Medulla oblongata (tissue), 1 donor: ENCODE data around the gene HBM.
"Not testable (repeated sequence)": the region's sequence is repeated elsewhere in the genome, so short reads cannot be mapped to it uniquely, and the experiment has no call there.

Experiments used
- DNase-seq: peaks from one replicate; pipeline ENCODE4 v3.0.0-alpha.2; 2015; ENCODE audit errors: extremely low spot score

Gene HBM

GRCh38 chr16:146646-147045 lies 19.1 kb upstream of the HBM start:
- no peak for DNase-seq

- no peak for DNase-seq
Measured at GRCh38 chr16:149024-149660, 16.6 kb upstream of the HBM start.

DNA sequence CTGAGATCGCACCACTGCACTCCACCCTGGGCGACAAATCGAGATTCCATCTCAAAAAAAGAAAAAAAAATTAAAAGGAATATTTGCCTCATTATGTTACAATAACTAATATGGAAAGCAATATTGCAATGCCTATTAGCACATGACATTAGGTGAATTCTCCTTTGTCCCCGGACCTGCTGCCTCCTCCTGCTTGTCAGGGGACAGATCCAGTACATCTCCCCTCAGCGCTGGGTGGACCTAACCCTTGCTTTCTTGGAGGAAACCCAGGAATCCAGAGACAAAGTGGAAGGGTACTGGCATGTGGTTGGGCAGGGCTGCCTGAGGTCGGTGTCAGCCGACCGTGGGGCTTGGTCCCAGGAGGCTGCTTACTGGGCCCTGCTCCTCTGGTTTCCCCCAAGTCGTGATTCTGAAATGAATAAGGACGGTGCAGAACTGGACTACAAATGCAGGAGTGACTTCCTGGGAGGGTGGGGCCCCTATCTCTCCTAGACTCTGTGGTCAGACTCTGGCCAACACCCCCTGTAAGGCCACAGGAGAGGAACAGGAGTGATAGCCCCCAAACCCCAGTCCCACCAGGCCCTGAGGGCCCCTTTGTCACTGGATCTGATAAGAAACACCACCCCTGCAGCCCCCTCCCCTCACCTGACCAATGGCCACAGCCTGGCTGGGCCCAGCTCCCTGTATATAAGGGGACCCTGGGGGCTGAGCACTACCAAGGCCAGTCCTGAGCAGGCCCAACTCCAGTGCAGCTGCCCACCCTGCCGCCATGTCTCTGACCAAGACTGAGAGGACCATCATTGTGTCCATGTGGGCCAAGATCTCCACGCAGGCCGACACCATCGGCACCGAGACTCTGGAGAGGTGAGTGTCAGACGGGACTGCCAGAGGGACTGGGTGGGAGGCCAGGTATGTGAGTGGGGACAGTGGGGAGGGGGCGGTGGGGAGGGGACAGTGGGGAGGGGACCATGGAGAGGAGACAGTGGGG lies 13.3 kb upstream of the HBM start, which contains the start of gene HBZ:
TSS of gene HBZ (plus strand) at position 504 of the 988 bp plus-strand sequence. CDS start at position 770, 266 bp downstream.
- no peak for DNase-seq

DNA sequence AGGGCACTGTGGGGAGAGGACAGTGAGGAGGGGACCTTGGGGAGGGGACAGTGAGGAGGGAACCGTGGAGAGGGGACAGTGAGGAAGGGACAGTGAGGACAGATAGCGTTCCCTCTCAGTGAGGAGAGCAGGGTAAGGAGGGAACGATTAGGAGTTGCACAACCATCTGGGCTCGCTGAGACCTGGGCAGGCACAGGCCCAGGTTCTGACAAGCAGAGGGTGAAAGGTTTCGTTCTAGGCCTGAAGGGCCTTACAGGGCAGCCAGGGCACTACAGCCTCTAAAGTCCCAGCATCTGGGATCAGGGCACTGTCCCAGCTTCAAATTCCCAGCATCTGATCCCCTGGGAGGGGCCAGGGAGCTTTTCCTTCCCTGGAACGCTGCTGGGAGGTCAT lies 12.7 kb upstream of the HBM start:
- not testable (repeated sequence) for DNase-seq

DNA sequence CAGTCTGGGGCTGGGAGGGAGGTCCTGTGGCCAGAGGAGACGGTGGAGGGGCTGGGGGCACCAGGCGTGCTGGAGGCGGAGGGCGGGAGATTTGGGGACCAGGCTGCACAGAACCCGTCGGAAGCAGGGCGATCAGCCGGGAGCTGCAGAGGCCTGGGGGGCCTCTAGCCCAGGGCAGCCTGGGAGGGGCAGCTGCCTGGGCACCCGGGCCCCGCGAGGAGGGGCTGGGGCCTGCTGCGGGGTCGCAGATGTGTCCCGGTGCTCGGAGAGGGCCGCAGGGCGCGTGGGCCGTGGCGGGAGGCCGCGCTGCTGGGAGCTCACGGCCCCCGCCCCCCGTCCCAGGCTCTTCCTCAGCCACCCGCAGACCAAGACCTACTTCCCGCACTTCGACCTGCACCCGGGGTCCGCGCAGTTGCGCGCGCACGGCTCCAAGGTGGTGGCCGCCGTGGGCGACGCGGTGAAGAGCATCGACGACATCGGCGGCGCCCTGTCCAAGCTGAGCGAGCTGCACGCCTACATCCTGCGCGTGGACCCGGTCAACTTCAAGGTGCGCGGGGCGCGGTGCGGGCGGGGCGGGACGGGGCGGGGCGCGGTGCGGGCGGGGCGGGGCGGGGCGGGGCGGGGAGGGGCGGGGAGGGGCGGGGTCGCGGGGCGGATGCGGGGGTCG lies 12.1 kb upstream of the HBM start:
- DNase-seq = not testable (repeated sequence)

- no peak for DNase-seq
Measured at GRCh38 chr16:154217-155030, 11.4 kb upstream of the HBM start.

DNA sequence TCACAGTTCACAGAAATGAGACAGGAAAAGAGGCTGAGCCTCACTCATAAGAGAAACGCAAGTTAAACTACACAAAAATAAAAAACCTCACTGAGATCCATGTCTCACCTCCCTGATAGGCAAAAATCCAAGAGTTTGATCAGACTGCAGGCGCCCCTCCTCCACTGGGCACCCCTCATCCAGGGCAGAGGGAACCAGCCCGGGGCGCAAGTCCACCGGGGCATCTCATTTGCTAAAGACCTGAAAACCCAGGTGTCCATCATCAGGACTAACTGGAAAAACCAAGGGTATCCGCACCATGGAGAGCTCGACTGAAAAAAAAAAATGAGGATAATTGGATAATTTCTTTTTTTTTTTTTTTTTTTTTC lies 10.8 kb upstream of the HBM start:
- no peak for DNase-seq

- DNase-seq = no peak
Measured at GRCh38 chr16:159136-159849, 6.5 kb upstream of the HBM start.

DNA sequence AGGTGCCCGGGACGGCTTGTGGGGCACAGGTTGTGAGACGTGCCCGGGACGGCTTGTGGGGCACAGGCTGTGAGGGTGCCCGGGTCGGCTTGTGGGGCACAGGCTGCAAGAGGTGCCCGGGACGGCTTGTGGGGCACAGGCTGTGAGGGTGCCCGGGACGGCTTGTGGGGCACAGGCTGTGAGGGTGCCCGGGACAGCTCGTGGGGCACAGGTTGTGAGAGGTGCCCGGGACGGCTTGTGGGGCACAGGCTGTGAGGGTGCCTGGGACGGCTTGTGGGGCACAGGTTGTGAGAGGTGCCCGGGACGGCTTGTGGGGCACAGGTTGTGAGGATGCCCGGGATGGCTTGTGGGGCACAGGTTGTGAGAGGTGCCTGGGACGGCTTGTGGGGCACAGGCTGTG lies 5.5 kb upstream of the HBM start:
- DNase-seq = not testable (repeated sequence)

DNA sequence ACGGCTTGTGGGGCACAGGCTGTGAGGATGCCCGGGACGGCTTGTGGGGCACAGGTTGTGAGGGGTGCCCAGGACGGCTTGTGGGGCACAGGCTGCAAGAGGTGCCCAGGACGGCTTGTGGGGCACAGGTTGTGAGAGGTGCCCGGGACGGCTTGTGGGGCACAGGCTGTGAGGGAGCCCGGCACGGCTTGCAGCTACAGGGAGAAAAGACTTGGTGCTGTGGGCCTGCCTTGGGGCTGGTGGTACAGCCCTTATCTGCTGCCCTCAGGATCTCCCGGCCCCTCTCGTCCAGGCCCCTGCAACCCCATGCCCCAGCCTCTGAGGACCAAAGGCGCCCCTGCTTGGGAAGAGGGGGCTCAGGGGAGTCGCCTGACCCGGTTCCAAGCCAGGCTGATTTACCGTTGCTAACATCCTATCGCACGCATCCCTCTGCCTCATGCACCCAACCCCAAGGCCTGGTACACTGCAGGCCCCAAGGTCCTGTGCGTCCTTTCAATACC lies 5.0 kb upstream of the HBM start:
- no peak for DNase-seq

GRCh38 chr16:162271-162991 lies 3.3 kb upstream of the HBM start:
- DNase-seq = no peak

GRCh38 chr16:163139-163538 lies 2.6 kb upstream of the HBM start:
- DNase-seq = not testable (repeated sequence)

- DNase-seq = not testable (repeated sequence)
Measured at GRCh38 chr16:163696-164095, 2.1 kb upstream of the HBM start.

DNA sequence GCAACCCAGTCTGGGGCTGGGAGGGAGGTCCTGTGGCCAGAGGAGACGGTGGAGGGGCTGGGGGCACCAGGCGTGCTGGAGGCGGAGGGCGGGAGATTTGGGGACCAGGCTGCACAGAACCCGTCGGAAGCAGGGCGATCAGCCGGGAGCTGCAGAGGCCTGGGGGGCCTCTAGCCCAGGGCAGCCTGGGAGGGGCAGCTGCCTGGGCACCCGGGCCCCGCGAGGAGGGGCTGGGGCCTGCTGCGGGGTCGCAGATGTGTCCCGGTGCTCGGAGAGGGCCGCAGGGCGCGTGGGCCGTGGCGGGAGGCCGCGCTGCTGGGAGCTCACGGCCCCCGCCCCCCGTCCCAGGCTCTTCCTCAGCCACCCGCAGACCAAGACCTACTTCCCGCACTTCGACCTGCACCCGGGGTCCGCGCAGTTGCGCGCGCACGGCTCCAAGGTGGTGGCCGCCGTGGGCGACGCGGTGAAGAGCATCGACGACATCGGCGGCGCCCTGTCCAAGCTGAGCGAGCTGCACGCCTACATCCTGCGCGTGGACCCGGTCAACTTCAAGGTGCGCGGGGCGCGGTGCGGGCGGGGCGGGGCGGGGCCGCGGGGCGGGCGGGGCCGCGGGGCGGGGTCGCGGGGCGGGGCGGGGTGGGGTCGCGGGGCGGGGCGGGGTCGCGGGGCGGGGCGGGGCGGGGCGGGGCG lies 1.5 kb upstream of the HBM start:
- DNase-seq = not testable (repeated sequence)

GRCh38 chr16:164827-165538 lies 795 bp upstream of the HBM start:
- no peak for DNase-seq

GRCh38 chr16:166375-167121 lies 770 bp downstream of the HBM start:
- DNase-seq = no peak

GRCh38 chr16:167122-167690 lies 1.4 kb downstream of the HBM start:
- DNase-seq = no peak

DNA sequence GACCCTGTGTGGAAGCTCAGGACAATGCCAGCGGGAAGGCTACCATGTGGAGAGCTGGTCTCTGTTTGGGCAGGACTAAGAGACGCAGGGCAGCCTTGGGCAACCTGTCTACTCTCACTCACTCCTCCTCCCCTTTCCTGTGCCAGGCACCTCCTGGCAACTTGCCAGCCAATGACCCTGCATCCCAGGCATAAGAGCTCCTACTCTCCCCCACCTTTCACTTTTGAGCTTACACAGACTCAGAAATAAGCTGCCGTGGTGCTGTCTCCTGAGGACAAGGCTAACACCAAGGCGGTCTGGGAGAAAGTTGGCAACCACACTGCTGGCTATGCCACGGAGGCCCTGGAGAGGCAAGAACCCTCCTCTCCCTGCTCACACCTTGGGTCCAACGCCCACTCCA lies 2.6 kb downstream of the HBM start:
- no peak for DNase-seq
